ENCODE data around the gene ARHGEF5.
"Not testable (repeated sequence)": the region's sequence is repeated elsewhere in the genome, so short reads cannot be mapped to it uniquely, and the experiment has no call there.

Gene ARHGEF5

GRCh38 chr7:144384555-144385245, 29.5 kb downstream of the ARHGEF5 start:
- no peak for DNase-seq

GRCh38 chr7:144386741-144387140, 31.5 kb downstream of the ARHGEF5 start:
- no peak for DNase-seq

- DNase-seq = no peak
Measured at GRCh38 chr7:144388950-144389349, 33.7 kb downstream of the ARHGEF5 start.

GRCh38 chr7:144390481-144390880, 35.3 kb downstream of the ARHGEF5 start:
- no peak for DNase-seq

GRCh38 chr7:144391014-144391413, 35.8 kb downstream of the ARHGEF5 start:
- no peak for DNase-seq

GRCh38 chr7:144391823-144392255, 36.6 kb downstream of the ARHGEF5 start:
- DNase-seq = peak; percentile 32

GRCh38 chr7:144397086-144397485, 41.9 kb downstream of the ARHGEF5 start:
- DNase-seq = no peak

GRCh38 chr7:144398291-144398690, 43.1 kb downstream of the ARHGEF5 start:
- no peak for DNase-seq

GRCh38 chr7:144398911-144399310, 43.7 kb downstream of the ARHGEF5 start:
- no peak for DNase-seq

- DNase-seq = no peak
Measured at GRCh38 chr7:144399946-144400345, 44.7 kb downstream of the ARHGEF5 start.

GRCh38 chr7:144401490-144401889, 46.3 kb downstream of the ARHGEF5 start:
- no peak for DNase-seq

GRCh38 chr7:144403102-144403501, 47.9 kb downstream of the ARHGEF5 start:
- no peak for DNase-seq

GRCh38 chr7:144403649-144404061, 48.5 kb downstream of the ARHGEF5 start, which contains the start of gene NOBOX:
TSS of gene NOBOX (minus strand) at chr7:144403693.
- no peak for DNase-seq

- DNase-seq = no peak
Measured at GRCh38 chr7:144404946-144405345, 49.7 kb downstream of the ARHGEF5 start.

- DNase-seq = peak; percentile 14
Measured at GRCh38 chr7:144407266-144407931, 52.2 kb downstream of the ARHGEF5 start.

GRCh38 chr7:144408121-144408520, 52.9 kb downstream of the ARHGEF5 start:
- DNase-seq = no peak

GRCh38 chr7:144410441-144410840, 55.2 kb downstream of the ARHGEF5 start:
- DNase-seq = no peak

- no peak for DNase-seq
Measured at GRCh38 chr7:144414815-144415214, 59.6 kb downstream of the ARHGEF5 start.

- no peak for DNase-seq
Measured at GRCh38 chr7:144415858-144416257, 60.7 kb downstream of the ARHGEF5 start.

- DNase-seq = no peak
Measured at GRCh38 chr7:144416341-144416740, 61.1 kb downstream of the ARHGEF5 start.

GRCh38 chr7:144418931-144419330, 63.7 kb downstream of the ARHGEF5 start:
- DNase-seq = not testable (repeated sequence)

- not testable (repeated sequence) for DNase-seq
Measured at GRCh38 chr7:144427539-144427938, 72.3 kb downstream of the ARHGEF5 start.

GRCh38 chr7:144428431-144428830, 73.2 kb downstream of the ARHGEF5 start:
- no peak for DNase-seq
